Mucosa of descending colon (tissue), 3 donors: ENCODE measurements around the gene ADORA2A. TPM values are rescaled to one million over a fixed set of nuclear protein-coding genes. Genes with fewer than 3 reads are reported as not detected.
A peak's percentile ranks its signal among the peaks of the same experiment; 100 is the strongest.

Experiments used
- ATAC-seq: fragments of 200-7000 bp; cut with Tn5 transposase; one replicate; pipeline ENCODE4 v1.9.1; 2020; ENCODE audit warnings: mild to moderate bottlenecking, moderate library complexity
- DNase-seq, 3 donors: peaks; one replicate each; pipeline ENCODE4 v3.0.0-alpha.2; 2020
- H3K36me3 ChIP-seq: fragments of 200-600 bp; one replicate; pipeline ENCODE4 v1.8.0; 2021; ENCODE audit warnings: low read depth, mild to moderate bottlenecking
- H3K4me1 ChIP-seq: fragments of 200-600 bp; one replicate; pipeline ENCODE4 v1.8.0; 2021; ENCODE audit warnings: low read depth, mild to moderate bottlenecking
- H3K4me3 ChIP-seq: fragments of 200-600 bp; one replicate; pipeline ENCODE4 v1.8.0; 2021; ENCODE audit warnings: mild to moderate bottlenecking
- H3K9me3 ChIP-seq: fragments of 200-600 bp; one replicate; pipeline ENCODE4 v1.8.0; 2021; ENCODE audit warnings: mild to moderate bottlenecking
- intact Hi-C, 2 donors: fragments of 100-400 bp; cut with DNase I in 1 of 2; cut with micrococcal nuclease in 1 of 2; formaldehyde crosslinking; loops; one replicate each; pipeline versions ENCODE4 v1.11.0 to v1.11.1; 2022; cut with DNase I, micrococcal nuclease
- total RNA-seq, 3 donors: library from RNA; stranded (reverse); fragmentation: NEBNext Ultra II Directional in 2 of 3; extraction: Animal tissue kit (Norgen Biotek cat#: 25700) in 2 of 3; gene quantifications; one replicate each; pipeline versions ENCODE4 v1.2.1 to v1.2.4, GENCODE V29; 2021 to 2023
- TF ChIP-seq, protein P1 (sequence below): fragments of 200-600 bp; IDR thresholded peaks from one replicate; pipeline ENCODE4 v1.8.0; 2022; ENCODE audit warnings: antibody characterized with exemption, mild to moderate bottlenecking
- donor health status: DM: no; HTN: no; CAD: no; lungs with moderate emphysema.
- donor health status: DM: no; HTN: no; CAD: no.
- donor health status: DM: no; HTN: yes; CAD: no.

ADORA2A gene
- total RNA-seq, 3 donors from 2014 or later, result 2.1 to 4.0 (median 3.6) TPM

DNA sequence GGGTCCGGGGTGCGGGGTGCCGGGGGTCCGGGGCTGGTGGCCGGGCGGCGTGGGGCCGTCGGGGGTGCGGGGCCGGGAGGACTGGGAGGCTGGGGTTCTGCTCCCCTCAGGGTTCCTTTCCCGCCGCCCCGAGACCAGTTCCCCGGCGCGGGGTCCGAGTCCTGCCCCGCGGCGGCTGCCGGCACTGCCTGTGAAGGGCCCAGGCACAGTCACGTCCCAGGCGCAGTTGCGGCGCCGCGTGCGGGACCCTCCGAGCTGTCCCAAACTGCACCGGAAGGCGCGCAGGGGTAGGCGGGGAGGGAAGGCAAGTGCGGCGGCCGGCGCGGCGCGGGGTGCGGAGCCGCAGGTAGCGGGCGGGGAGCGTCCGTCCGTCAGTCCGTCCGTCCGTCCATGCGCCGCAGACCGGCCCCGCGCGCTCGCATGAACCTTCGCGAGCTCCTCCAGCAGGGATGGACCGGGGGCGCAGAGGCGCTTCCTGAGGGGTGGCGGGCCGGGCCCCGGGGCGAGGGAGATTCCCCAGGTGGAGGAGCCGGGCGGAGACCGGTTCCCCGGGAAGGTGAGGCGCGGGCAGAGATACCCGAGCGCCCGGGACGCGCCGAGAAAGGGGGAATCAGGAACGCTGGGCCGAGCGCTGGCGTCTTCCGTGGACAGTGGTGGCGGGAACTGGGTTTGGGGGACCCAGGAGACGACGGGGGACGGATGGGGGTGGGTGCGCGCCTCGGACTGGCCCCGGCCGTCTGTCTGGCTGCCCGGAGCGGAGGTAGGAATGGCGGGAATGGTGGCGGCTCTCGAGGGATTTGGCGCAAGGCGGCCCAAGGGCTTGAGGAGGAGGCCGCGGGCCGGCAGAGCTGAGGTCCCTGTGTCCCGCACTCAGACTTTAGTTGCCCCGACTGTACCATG lies 3.1 kb upstream of the ADORA2A start:
- TF ChIP-seq, protein P1, sequence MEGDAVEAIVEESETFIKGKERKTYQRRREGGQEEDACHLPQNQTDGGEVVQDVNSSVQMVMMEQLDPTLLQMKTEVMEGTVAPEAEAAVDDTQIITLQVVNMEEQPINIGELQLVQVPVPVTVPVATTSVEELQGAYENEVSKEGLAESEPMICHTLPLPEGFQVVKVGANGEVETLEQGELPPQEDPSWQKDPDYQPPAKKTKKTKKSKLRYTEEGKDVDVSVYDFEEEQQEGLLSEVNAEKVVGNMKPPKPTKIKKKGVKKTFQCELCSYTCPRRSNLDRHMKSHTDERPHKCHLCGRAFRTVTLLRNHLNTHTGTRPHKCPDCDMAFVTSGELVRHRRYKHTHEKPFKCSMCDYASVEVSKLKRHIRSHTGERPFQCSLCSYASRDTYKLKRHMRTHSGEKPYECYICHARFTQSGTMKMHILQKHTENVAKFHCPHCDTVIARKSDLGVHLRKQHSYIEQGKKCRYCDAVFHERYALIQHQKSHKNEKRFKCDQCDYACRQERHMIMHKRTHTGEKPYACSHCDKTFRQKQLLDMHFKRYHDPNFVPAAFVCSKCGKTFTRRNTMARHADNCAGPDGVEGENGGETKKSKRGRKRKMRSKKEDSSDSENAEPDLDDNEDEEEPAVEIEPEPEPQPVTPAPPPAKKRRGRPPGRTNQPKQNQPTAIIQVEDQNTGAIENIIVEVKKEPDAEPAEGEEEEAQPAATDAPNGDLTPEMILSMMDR, result no peak
- Histone ChIP-seq H3K36me3 (no peaks in the 10 kb centered on the region), H3K4me3 (peak overlapping the region; percentile 3), H3K9me3 (no peaks in the 10 kb centered on the region), H3K4me1 (peaks cover 13% of the 10 kb centered on the region)
- DNase-seq (peak in 1 of 3 donors; percentile 60), ATAC-seq (peak; percentile 18)
- intact Hi-C loops, result loop anchor here (10.0 kb wide), 2 partner anchors 91 to 101 kb away; no protein-coding TSS in a partner anchor

DNA sequence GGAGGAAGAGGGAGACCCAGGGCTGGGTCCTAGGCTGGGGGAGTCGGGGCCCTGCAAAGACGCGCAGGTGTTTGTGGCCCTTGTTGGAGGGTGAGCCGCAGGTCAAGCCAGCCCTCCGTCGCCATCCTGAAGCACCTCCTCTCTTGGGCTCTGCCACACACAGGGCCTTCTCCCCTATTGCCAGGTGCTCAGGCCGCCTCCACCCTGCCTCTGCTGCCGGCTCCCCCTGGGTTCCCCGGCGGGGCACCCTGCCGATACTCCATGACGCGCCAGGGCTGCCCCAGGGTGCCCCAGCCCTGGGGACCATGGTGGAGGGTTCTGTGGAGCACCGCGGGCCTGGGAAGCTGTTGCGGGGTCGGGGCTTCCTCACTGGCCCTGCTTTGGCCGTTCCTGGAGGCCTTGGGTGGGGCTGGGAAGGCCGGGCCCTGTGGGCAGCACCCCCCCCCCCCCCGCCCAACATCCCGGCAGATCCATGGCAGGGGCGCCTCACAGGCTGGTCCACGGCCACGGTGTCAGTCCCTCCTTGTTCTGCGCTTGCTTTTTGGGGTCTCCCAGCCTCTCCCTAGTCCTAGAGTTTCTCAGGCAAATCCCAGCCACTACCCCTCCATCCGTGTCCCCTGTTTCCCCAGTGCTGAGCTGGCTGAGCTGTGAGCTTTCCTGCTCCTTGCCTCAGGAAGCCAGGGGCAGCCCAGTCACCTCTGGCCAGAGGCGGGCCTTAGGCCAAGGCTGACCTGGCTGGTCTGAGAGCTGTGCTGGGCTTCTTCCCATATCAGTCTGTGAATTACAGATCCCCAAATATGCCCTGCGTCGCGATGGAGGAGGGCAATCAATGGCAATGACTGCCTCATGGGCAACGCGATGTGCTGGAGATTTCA lies 2.3 kb upstream of the ADORA2A start:
- intact Hi-C loops, result loop anchor here (10.0 kb wide), 2 partner anchors 90 to 100 kb away; no protein-coding TSS in a partner anchor
- no peaks in the 10 kb centered on the region for H3K36me3 ChIP-seq
- no peak for DNase-seq
- no peak for ATAC-seq
- peaks cover 13% of the 10 kb centered on the region for H3K4me1 ChIP-seq
- no peaks in the 10 kb centered on the region for H3K9me3 ChIP-seq
- no peak overlapping the region for H3K4me3 ChIP-seq
- TF ChIP-seq, protein P1, result no peak

DNA sequence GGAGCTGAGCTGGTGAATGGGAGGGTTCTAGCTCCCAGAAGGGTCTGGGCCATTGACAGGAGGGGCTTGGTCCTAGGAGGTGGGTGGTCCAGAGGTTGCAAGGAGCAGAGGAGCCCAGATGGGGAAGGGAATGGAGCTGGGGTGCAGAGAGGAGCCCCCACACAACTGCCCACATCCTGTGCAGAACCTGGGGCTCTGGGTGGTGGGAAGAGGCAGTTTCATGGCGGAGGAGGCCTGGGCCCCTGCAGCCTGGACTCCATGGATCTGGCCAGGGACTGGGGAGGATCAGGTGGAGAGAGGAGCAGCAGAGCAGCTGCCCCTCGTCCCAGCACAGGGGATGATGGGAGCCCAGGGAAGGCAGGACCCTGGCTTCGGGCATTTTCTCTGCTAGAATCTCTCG lies 963 bp upstream of the ADORA2A start:
- intact Hi-C loops, result loop anchor here (10.0 kb wide), 2 partner anchors 88 to 98 kb away; no protein-coding TSS in a partner anchor
- Histone ChIP-seq H3K36me3 (no peaks in the 10 kb centered on the region), H3K4me3 (no peak overlapping the region), H3K4me1 (peaks cover 13% of the 10 kb centered on the region), H3K9me3 (no peaks in the 10 kb centered on the region)
- DNase-seq (no peak), ATAC-seq (no peak)
- TF ChIP-seq, protein P1, result no peak

DNA sequence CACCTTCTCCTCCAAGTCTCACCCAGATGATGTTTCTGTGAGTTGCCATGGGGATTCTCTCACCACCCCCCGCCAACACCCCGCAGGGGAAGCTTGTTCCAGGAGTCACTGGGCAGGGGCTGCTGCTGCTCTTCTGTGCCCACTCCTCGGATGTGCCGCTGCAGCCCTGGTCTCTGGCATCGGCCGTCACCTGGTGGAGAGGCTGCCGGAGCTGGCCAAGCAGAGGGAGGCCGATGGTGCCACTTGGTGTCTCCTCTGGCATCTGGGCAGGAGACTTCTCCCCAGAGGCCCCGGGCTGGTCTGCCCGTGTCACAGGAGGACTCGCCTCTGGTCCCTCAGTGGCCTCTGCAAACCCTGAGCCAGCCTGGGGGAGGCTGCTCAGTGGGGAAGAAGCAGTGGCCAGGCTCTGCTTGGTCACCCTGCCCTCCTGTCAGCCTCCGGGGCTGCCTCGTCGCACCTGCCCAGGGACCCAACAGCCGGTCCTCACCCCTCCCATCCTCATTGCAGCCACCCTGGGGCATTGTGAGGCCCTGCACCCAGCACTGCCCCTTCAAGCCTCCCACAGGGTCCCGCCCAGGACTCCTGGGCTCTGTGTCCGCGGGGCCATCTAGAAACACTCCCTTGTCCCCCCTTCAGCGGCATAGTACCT lies 424 bp upstream of the ADORA2A start:
- DNase-seq (no peak), ATAC-seq (no peak)
- Histone ChIP-seq H3K9me3 (no peaks in the 10 kb centered on the region), H3K4me3 (no peak overlapping the region), H3K4me1 (peaks cover 16% of the 10 kb centered on the region), H3K36me3 (no peaks in the 10 kb centered on the region)
- intact Hi-C loops, result loop anchor here (10.0 kb wide), 2 partner anchors 88 to 98 kb away; no protein-coding TSS in a partner anchor
- TF ChIP-seq, protein P1, result no peak
